ENCODE data around the gene IFI16.

DNA sequence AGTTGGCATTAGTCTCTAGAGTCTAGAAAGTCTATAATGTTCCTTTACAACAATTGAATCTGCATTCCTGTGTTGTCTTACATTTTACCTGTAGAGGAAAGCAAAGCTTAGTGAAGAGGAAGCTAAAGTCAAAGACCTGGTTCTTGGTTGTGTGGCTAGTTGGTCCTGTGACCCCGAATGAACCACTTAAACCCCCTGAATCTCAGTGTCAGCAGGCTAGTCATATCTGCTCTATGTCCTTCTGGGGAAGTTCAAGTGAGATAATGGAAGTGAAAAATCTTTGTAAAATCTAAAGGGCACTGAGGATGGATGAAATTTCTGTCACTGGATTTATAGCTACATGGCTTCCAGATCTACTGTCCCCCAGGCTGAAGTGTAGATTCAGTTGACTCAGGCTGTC is 90.9 kb downstream of the IFI16 start:
- TF ChIP-seq POLR2A (IDR thresholded peaks at IDR 0.05), result no peak
- TF ChIP-seq, protein P1, sequence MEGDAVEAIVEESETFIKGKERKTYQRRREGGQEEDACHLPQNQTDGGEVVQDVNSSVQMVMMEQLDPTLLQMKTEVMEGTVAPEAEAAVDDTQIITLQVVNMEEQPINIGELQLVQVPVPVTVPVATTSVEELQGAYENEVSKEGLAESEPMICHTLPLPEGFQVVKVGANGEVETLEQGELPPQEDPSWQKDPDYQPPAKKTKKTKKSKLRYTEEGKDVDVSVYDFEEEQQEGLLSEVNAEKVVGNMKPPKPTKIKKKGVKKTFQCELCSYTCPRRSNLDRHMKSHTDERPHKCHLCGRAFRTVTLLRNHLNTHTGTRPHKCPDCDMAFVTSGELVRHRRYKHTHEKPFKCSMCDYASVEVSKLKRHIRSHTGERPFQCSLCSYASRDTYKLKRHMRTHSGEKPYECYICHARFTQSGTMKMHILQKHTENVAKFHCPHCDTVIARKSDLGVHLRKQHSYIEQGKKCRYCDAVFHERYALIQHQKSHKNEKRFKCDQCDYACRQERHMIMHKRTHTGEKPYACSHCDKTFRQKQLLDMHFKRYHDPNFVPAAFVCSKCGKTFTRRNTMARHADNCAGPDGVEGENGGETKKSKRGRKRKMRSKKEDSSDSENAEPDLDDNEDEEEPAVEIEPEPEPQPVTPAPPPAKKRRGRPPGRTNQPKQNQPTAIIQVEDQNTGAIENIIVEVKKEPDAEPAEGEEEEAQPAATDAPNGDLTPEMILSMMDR (IDR thresholded peaks at IDR 0.05), result no peak

All from adrenal gland (tissue), 5 donors.